ENCODE measurements around the gene UNC13B. TPM values are rescaled to one million over a fixed set of nuclear protein-coding genes. Genes with fewer than 3 reads are reported as not detected.

UNC13B gene
- total RNA-seq, 1 donor = 25.3 TPM

- Histone ChIP-seq H2AFZ (ENCODE audit: low read length) (no peak overlapping the region), H3K9me3 (ENCODE audit: low read depth, low read length) (peaks cover 8% of the 10 kb centered on the region), H4K20me1 (ENCODE audit: insufficient read depth, low read length) (no peaks in the 10 kb centered on the region), H3K4me3 (ENCODE audit: insufficient read depth, low read length) (no peak overlapping the region), H3K27me3 (ENCODE audit: insufficient read depth, low read length) (no peaks in the 10 kb centered on the region), H3K27ac (ENCODE audit: low read depth, low read length) (no peak overlapping the region), H3K79me2 (ENCODE audit: insufficient read depth, low read length) (no peaks in the 10 kb centered on the region), H3K36me3 (ENCODE audit: insufficient read depth, low read length) (no peaks in the 10 kb centered on the region), H3K4me2 (ENCODE audit: insufficient read depth, low read length) (no peak overlapping the region), H3K4me1 (ENCODE audit: insufficient read depth, low read length) (peaks cover 5% of the 10 kb centered on the region)
- DNase-seq (ENCODE audit: insufficient read length, low spot score, missing footprints) = no peak
- no peak for TF ChIP-seq CTCF (IDR thresholded peaks at IDR 0.05; ENCODE audit: extremely low read depth, low read depth, low read length)
Measured at GRCh38 chr9:35193762-35194161, 32.0 kb downstream of the UNC13B start.

- H3K27ac ChIP-seq (ENCODE audit: low read depth, low read length) = no peak overlapping the region
- DNase-seq (ENCODE audit: insufficient read length, low spot score, missing footprints) = peak; percentile 90
- peaks cover 5% of the 10 kb centered on the region for H3K4me1 ChIP-seq (ENCODE audit: insufficient read depth, low read length)
- H3K36me3 ChIP-seq (ENCODE audit: insufficient read depth, low read length) = no peaks in the 10 kb centered on the region
- H2AFZ ChIP-seq (ENCODE audit: low read length) = no peak overlapping the region
- no peak for TF ChIP-seq CTCF (IDR thresholded peaks at IDR 0.05; ENCODE audit: extremely low read depth, low read depth, low read length)
- peaks cover 8% of the 10 kb centered on the region for H3K9me3 ChIP-seq (ENCODE audit: low read depth, low read length)
- no peak overlapping the region for H3K4me3 ChIP-seq (ENCODE audit: insufficient read depth, low read length)
- no peaks in the 10 kb centered on the region for H3K79me2 ChIP-seq (ENCODE audit: insufficient read depth, low read length)
- no peaks in the 10 kb centered on the region for H4K20me1 ChIP-seq (ENCODE audit: insufficient read depth, low read length)
- no peaks in the 10 kb centered on the region for H3K27me3 ChIP-seq (ENCODE audit: insufficient read depth, low read length)
- no peak overlapping the region for H3K4me2 ChIP-seq (ENCODE audit: insufficient read depth, low read length)
Measured at GRCh38 chr9:35195683-35196082, 33.9 kb downstream of the UNC13B start.

- H4K20me1 ChIP-seq (ENCODE audit: insufficient read depth, low read length) = no peaks in the 10 kb centered on the region
- no peak for DNase-seq (ENCODE audit: insufficient read length, low spot score, missing footprints)
- H3K79me2 ChIP-seq (ENCODE audit: insufficient read depth, low read length) = no peaks in the 10 kb centered on the region
- H2AFZ ChIP-seq (ENCODE audit: low read length) = no peak overlapping the region
- no peak overlapping the region for H3K27ac ChIP-seq (ENCODE audit: low read depth, low read length)
- no peaks in the 10 kb centered on the region for H3K27me3 ChIP-seq (ENCODE audit: insufficient read depth, low read length)
- no peaks in the 10 kb centered on the region for H3K9me3 ChIP-seq (ENCODE audit: low read depth, low read length)
- no peak overlapping the region for H3K4me3 ChIP-seq (ENCODE audit: insufficient read depth, low read length)
- no peak for TF ChIP-seq CTCF (IDR thresholded peaks at IDR 0.05; ENCODE audit: extremely low read depth, low read depth, low read length)
- no peak overlapping the region for H3K4me2 ChIP-seq (ENCODE audit: insufficient read depth, low read length)
- no peaks in the 10 kb centered on the region for H3K36me3 ChIP-seq (ENCODE audit: insufficient read depth, low read length)
- peaks cover 5% of the 10 kb centered on the region for H3K4me1 ChIP-seq (ENCODE audit: insufficient read depth, low read length)
Measured at GRCh38 chr9:35198191-35198590, 36.4 kb downstream of the UNC13B start.

- H3K4me1 ChIP-seq (ENCODE audit: insufficient read depth, low read length) = no peaks in the 10 kb centered on the region
- no peaks in the 10 kb centered on the region for H4K20me1 ChIP-seq (ENCODE audit: insufficient read depth, low read length)
- H3K27me3 ChIP-seq (ENCODE audit: insufficient read depth, low read length) = no peaks in the 10 kb centered on the region
- H3K4me3 ChIP-seq (ENCODE audit: insufficient read depth, low read length) = no peak overlapping the region
- no peaks in the 10 kb centered on the region for H3K79me2 ChIP-seq (ENCODE audit: insufficient read depth, low read length)
- no peaks in the 10 kb centered on the region for H3K36me3 ChIP-seq (ENCODE audit: insufficient read depth, low read length)
- no peak for DNase-seq (ENCODE audit: insufficient read length, low spot score, missing footprints)
- H3K9me3 ChIP-seq (ENCODE audit: low read depth, low read length) = peaks cover 3% of the 10 kb centered on the region
- no peak overlapping the region for H3K4me2 ChIP-seq (ENCODE audit: insufficient read depth, low read length)
- H2AFZ ChIP-seq (ENCODE audit: low read length) = no peak overlapping the region
- no peak for TF ChIP-seq CTCF (IDR thresholded peaks at IDR 0.05; ENCODE audit: extremely low read depth, low read depth, low read length)
- H3K27ac ChIP-seq (ENCODE audit: low read depth, low read length) = no peak overlapping the region
Measured at GRCh38 chr9:35203528-35203927, 41.7 kb downstream of the UNC13B start.
